ENCODE data around the gene RS1.

DNA sequence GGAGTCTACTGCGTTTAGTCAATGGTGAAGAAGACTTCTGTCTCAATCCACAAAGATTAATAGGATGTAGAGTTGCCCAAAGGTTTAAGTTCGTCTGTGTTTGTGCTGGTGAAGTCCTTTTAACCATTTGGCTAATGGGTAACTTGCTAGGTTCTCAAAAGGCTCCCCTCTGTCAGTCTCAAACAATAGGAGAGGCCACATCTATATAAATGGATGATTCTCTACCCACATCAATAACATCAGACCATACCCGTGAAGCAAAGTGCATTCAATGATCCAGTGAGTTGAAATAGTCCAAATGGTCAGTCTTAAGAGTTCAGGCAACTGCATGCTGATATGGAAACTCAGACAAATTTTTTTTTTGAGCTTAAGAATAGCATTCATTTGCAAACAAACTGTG lies 28.1 kb downstream of the RS1 start:
- TF ChIP-seq, protein P1, sequence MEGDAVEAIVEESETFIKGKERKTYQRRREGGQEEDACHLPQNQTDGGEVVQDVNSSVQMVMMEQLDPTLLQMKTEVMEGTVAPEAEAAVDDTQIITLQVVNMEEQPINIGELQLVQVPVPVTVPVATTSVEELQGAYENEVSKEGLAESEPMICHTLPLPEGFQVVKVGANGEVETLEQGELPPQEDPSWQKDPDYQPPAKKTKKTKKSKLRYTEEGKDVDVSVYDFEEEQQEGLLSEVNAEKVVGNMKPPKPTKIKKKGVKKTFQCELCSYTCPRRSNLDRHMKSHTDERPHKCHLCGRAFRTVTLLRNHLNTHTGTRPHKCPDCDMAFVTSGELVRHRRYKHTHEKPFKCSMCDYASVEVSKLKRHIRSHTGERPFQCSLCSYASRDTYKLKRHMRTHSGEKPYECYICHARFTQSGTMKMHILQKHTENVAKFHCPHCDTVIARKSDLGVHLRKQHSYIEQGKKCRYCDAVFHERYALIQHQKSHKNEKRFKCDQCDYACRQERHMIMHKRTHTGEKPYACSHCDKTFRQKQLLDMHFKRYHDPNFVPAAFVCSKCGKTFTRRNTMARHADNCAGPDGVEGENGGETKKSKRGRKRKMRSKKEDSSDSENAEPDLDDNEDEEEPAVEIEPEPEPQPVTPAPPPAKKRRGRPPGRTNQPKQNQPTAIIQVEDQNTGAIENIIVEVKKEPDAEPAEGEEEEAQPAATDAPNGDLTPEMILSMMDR (IDR thresholded peaks at IDR 0.05; ENCODE audit: low read depth, low read length): no peak
- no peak for TF ChIP-seq EZH2phosphoT487 (IDR thresholded peaks at IDR 0.05; ENCODE audit: low read depth)
